ENCODE data around the gene HNRNPLL. TPM values are rescaled to one million over a fixed set of nuclear protein-coding genes. Genes with fewer than 3 reads are reported as not detected.
"Not testable (repeated sequence)": the region's sequence is repeated elsewhere in the genome, so short reads cannot be mapped to it uniquely, and the experiment has no call there.

HNRNPLL gene
- total RNA-seq, 2 experiments from 2014 or later = 44.9 to 46.5 TPM

DNA sequence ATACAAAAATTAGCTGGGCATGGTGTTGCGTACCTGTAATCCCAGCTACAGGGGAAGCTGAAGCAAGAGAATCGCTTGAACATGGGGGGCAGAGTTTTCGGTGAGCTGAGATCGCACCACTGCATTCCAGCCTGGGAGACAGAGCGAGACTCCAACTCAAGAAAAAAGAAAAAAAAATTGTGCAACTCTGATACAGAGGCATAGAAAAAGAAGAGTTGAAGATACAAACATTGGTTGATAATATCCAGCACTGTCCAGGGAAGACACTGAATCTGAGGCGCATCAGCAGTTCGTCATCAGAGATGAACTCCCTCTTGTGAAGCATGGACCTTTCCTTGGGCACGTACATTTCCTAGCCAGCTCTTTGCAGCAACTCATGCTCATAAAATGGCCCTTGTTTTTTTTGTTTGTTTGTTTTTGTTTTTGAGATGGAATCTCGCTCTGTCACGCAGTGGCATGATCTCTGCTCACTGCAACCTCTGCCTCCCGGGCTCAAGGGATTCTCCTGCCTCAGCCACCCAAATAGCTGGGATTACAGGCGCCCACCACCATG is 46.5 kb upstream of the HNRNPLL start:
- CTCF ChIA-PET = no interaction called here
- POLR2A ChIA-PET = no interaction called here
- Histone ChIP-seq H3K36me3 (ENCODE audit: insufficient read depth, low read length) (no peaks in the 10 kb centered on the region), H3K27me3 (ENCODE audit: control insufficient read depth in 1 of 2, insufficient read depth in 2 of 2, low read length in 2 of 2) (no peaks in the 10 kb centered on the region), H3K27ac (ENCODE audit: low read depth in 1 of 2, low read length in 2 of 2) (no peak overlapping the region), H3K9me3 (ENCODE audit: control insufficient read depth in 1 of 2, insufficient read depth in 1 of 2, low read length in 2 of 2) (peaks cover 0 to 5% of the 10 kb centered on the region in 2 experiments), H3K4me1 (ENCODE audit: insufficient read depth, low read length) (peaks cover 50% of the 10 kb centered on the region), H3K4me3 (ENCODE audit: low read length) (no peak overlapping the region)
- Mint-ChIP-seq H3K27me3 (no peaks in the 10 kb centered on the region), H3K9me3 (no peaks in the 10 kb centered on the region), H3K4me3 (no peak overlapping the region), H3K4me1 (ENCODE audit: low read depth) (peaks cover 40% of the 10 kb centered on the region), H3K36me3 (ENCODE audit: low read depth) (no peaks in the 10 kb centered on the region), H3K27ac (no peak overlapping the region)
- TF ChIP-seq, protein P1, sequence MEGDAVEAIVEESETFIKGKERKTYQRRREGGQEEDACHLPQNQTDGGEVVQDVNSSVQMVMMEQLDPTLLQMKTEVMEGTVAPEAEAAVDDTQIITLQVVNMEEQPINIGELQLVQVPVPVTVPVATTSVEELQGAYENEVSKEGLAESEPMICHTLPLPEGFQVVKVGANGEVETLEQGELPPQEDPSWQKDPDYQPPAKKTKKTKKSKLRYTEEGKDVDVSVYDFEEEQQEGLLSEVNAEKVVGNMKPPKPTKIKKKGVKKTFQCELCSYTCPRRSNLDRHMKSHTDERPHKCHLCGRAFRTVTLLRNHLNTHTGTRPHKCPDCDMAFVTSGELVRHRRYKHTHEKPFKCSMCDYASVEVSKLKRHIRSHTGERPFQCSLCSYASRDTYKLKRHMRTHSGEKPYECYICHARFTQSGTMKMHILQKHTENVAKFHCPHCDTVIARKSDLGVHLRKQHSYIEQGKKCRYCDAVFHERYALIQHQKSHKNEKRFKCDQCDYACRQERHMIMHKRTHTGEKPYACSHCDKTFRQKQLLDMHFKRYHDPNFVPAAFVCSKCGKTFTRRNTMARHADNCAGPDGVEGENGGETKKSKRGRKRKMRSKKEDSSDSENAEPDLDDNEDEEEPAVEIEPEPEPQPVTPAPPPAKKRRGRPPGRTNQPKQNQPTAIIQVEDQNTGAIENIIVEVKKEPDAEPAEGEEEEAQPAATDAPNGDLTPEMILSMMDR (IDR thresholded peaks at IDR 0.05) = no peak
- ATAC-seq (ENCODE audit: poor library complexity) (no peak), DNase-seq (no peak)
- intact Hi-C loops (cut with DNase I, micrococcal nuclease) = no loop called here

DNA sequence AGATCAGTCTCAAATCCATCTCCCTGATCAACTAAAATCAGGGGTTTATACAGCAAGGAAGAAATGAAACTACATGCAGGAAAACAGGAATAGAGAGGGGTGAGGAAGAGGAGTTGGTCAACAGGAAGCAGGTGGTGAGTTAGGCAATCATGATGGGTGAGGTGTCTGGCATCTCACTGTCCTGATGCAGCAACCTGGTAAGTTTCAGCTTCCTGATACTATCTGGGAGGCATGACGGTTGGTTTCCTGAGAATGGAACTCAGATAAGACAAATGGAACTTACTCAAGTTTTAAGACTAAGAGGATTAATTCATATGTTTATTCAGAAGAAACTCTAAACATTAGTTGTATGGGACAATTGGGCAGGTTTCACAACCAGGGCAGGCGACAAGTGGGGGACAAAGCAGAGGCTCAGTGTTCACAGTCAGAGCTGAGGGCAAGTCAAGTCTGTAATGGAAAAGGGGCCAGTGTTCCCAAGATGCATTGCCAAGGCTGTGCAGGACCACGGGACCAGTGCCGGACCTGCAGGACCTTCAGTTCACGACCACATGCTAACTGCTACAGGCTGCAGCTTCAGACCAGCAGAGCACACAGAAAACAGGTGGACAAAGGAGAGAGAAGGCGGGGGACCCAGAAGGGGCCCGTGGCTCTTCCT is 45.5 kb upstream of the HNRNPLL start:
- no peak for ATAC-seq (ENCODE audit: poor library complexity)
- no peak overlapping the region for H3K4me3 ChIP-seq (ENCODE audit: low read length)
- TF ChIP-seq, protein P1 (IDR thresholded peaks at IDR 0.05) = no peak
- H3K27ac ChIP-seq (ENCODE audit: low read depth in 1 of 2, low read length in 2 of 2) = no peak overlapping the region
- no peaks in the 10 kb centered on the region for H3K36me3 ChIP-seq (ENCODE audit: insufficient read depth, low read length)
- Mint-ChIP-seq H3K27me3 (no peaks in the 10 kb centered on the region), H3K4me1 (ENCODE audit: low read depth) (peaks cover 37% of the 10 kb centered on the region), H3K27ac (no peak overlapping the region), H3K4me3 (no peak overlapping the region), H3K9me3 (no peaks in the 10 kb centered on the region), H3K36me3 (ENCODE audit: low read depth) (no peaks in the 10 kb centered on the region)
- H3K27me3 ChIP-seq (ENCODE audit: control insufficient read depth in 1 of 2, insufficient read depth in 2 of 2, low read length in 2 of 2) = no peaks in the 10 kb centered on the region
- peaks cover 0 to 5% of the 10 kb centered on the region in 2 experiments for H3K9me3 ChIP-seq (ENCODE audit: control insufficient read depth in 1 of 2, insufficient read depth in 1 of 2, low read length in 2 of 2)
- peaks cover 50% of the 10 kb centered on the region for H3K4me1 ChIP-seq (ENCODE audit: insufficient read depth, low read length)
- intact Hi-C loops (cut with DNase I, micrococcal nuclease) = no loop called here
- DNase-seq = peak in 1 of 14 experiments; percentile 32
- POLR2A ChIA-PET = no interaction called here
- CTCF ChIA-PET = interaction anchor here (1.4 kb wide), 1 partner anchor 45 kb away, joined by 6 read pairs; no protein-coding TSS in a partner anchor

- intact Hi-C loops (cut with DNase I, micrococcal nuclease) = not testable (repeated sequence)
These were observed 41.2 kb upstream of the HNRNPLL start for GRCh38 chr2:38643683-38644511.

More at GRCh38 chr2:38643683-38644511, 41.2 kb upstream of the HNRNPLL start:
- not testable (repeated sequence) for H3K9me3 ChIP-seq (ENCODE audit: control insufficient read depth in 1 of 2, insufficient read depth in 1 of 2, low read length in 2 of 2); H3K36me3 ChIP-seq (ENCODE audit: insufficient read depth, low read length); H3K27me3 ChIP-seq (ENCODE audit: control insufficient read depth in 1 of 2, insufficient read depth in 2 of 2, low read length in 2 of 2); H3K36me3 Mint-ChIP-seq (ENCODE audit: low read depth); H3K27me3 Mint-ChIP-seq; H3K9me3 Mint-ChIP-seq
- peak overlapping the region; percentile 27 for H3K4me3 ChIP-seq (ENCODE audit: low read length)
- peak overlapping the region; percentile 60 for H3K4me3 Mint-ChIP-seq
- peak overlapping the region; percentile 84 for H3K27ac Mint-ChIP-seq
- POLR2A ChIA-PET = interaction anchor here (0.6 to 2.4 kb wide), 8 partner anchors 9 to 107 kb away, joined by 3 to 8 read pairs (median 4); partner anchors contain the start of gene SRSF7
- H3K27ac ChIP-seq (ENCODE audit: low read depth in 1 of 2, low read length in 2 of 2) = peak overlapping the region; percentile 21 to 77
- peak; percentile 90 for ATAC-seq (ENCODE audit: poor library complexity)
- DNase-seq = peak in 5 of 14 experiments; percentile 13 to 79 (median 47)
- CTCF ChIA-PET = interaction anchor here (0.6 to 1.6 kb wide), 4 partner anchors 9 to 766 kb away, joined by 3 to 5 read pairs (median 4); no protein-coding TSS in a partner anchor
- H3K4me1 ChIP-seq (ENCODE audit: insufficient read depth, low read length) = peaks cover 34% of the 10 kb centered on the region
- H3K4me1 Mint-ChIP-seq (ENCODE audit: low read depth) = peaks cover 36% of the 10 kb centered on the region
